Cerebellar nuclear complex (tissue), 1 donor: Measurements from ENCODE around the gene GNAQ.
"Not testable (repeated sequence)": the region's sequence is repeated elsewhere in the genome, so short reads cannot be mapped to it uniquely, and the experiment has no call there.

Experiments
- DNase-seq, 2 experiments: peaks; one replicate each; lab custom pipeline; 2025; lab: John Stamatoyannopoulos, UW

The GNAQ gene

GRCh38 chr9:77731008-77731698 lies 300.5 kb downstream of the GNAQ start:
- DNase-seq: no peak

GRCh38 chr9:77729177-77729576 lies 302.4 kb downstream of the GNAQ start:
- DNase-seq: no peak

GRCh38 chr9:77726814-77727213 lies 304.8 kb downstream of the GNAQ start:
- DNase-seq: no peak

- DNase-seq: no peak
These were observed 305.3 kb downstream of the GNAQ start for GRCh38 chr9:77726289-77726688.

DNA sequence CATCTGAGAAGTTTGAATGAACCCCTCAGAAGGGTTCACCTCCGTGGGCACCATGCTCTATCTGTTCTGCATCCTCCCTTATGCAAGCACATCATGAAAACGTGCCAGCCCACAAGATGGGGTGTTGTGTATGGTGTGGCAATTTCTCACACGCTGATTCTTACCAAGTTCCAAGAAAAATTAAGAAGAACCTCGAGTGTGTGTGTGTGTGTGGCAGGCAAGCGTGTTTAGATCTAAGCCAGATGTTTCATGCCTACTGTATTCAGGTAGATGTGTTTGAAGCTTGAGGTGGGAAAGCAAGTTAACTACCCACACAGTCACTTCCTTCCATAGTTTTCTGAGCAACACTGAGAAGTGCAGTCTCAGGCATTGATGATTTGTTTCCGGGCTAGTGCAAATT lies 305.8 kb downstream of the GNAQ start:
- no peak for DNase-seq

GRCh38 chr9:77725046-77725694 lies 306.4 kb downstream of the GNAQ start:
- DNase-seq: no peak

DNA sequence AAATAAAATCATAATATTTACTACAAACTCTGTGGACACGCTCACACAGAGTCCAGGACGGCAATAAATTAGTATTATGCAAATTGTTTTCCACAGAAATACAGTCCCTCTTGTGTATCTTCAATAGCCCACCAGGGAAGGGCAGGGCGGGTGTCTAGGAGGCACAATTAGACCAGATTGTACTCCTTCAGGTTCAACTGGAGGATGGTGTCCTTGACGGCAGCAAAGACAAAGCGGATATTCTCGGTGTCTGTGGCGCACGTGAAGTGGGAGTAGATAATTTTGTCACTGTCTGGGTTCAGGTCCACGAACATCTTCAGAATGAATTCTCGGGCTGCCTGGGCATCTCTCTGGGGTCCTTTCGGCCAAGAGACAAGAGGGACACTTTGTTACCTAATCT lies 310.5 kb downstream of the GNAQ start:
- not testable (repeated sequence) for DNase-seq

DNA sequence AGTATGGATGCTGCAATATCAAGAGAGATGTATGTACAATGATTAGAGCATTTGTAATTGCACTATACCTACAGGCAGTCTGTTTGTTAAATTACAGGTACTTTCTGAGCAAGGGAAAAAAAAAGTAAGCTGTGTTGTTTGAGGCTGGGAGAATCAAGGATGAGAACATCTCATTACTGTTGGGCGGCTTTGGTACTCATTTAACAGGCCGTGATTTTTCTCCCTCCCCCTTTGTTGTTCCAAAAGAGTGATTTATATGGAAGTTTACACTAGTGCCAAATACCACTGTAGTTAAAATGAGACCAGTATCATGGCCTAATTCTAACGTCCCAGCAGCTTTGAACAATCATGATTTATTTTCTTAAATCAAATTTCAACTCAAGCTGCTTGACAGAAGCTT lies 312.3 kb downstream of the GNAQ start:
- DNase-seq: no peak

GRCh38 chr9:77718298-77718640 lies 313.3 kb downstream of the GNAQ start:
- DNase-seq: not testable (repeated sequence)

GRCh38 chr9:77717608-77718297 lies 313.9 kb downstream of the GNAQ start:
- DNase-seq: not testable (repeated sequence)

DNA sequence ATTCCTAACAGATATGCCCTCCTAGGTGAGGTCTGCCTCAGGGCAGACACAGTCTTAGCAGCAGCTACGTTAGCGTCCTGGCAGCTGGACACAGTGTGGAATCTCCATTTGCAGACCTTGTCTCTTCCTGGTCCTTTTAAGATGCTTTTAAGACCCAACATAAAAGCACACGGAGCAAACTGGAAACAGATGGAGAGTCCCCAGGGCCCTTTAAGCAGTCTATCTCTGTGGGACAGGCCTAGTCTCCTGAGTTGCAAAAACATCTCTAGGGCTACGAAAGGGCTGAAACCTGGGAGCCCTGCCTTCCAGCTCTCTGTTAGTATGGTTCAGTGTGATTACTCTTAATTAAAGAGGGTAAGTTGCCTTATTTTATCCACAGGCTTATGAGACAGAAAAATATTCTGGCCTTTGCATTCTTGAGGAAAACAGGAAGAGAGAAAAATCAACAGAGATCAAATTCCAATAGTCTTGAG lies 317.5 kb downstream of the GNAQ start:
- no peak for DNase-seq

GRCh38 chr9:77712533-77713130 lies 319.0 kb downstream of the GNAQ start:
- no peak for DNase-seq

- DNase-seq: no peak
These were observed 320.5 kb downstream of the GNAQ start for GRCh38 chr9:77710965-77711648.

GRCh38 chr9:77710316-77710715 lies 321.3 kb downstream of the GNAQ start:
- no peak for DNase-seq

DNA sequence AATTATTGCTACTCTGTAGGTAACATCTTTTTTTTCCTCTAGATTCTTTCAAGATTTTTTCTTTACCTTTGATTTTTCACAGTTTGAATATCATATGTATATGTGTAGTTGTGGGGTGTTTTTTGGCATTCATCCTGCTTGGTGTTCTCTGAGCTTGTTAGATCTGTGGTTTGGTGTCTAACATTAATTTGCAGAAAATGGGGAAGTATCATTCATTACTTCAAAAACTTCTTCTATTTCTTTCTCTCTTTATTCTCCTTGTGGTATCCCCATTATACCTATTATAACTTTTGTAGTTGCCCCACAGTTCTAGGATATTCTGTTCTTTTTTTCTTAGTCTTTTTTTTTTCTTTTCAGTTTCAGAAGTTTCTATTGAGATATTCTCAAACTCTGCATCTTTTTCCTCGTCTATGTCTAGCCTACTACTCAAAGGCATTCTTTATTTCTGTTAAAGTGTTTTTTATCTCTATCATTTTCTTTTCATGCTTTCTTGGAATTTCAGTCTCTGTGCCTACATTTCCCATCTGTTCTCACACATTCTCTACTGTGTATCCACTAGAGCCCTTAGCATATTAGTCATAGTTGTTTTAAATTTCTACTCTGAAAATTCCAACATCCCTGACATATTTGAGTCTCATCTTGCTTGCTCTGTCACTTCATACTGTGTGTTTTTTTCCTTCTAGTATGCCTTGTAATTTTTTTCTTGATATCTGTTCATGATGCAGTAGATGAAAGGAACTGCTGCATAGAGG lies 323.4 kb downstream of the GNAQ start:
- no peak for DNase-seq

DNA sequence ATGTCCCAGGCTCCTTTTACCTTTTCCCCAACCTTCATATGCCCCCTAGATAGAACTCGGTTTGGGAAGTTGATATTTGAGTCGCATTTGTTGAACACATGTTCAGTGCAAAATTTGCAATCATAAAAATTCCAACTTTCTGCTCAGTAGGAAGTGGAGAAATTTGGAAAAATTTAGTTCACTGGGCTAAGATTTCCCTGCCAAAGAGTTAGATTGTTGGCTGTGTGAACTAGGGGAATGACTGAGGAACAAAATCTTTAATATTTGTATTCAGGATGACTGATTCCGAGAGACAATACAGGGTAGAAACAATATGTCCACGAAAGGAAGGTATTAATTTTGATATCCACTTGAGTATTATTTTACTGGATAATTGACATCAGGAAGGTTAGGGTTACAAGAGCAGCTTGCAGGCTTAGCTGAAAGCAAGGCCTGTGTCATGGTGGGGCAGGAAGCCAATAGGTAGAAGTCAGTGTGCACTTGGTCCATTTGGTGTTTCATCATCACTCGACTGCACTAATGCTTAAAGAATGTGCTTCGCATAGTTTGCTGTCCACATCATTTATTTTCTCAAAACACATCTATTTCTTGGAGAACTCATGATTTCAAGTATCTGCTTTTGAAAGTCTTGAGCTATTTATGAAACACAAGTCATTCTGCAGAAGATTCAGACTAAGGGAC lies 324.1 kb downstream of the GNAQ start:
- no peak for DNase-seq

GRCh38 chr9:77705636-77706035 lies 326.0 kb downstream of the GNAQ start:
- DNase-seq: no peak

DNA sequence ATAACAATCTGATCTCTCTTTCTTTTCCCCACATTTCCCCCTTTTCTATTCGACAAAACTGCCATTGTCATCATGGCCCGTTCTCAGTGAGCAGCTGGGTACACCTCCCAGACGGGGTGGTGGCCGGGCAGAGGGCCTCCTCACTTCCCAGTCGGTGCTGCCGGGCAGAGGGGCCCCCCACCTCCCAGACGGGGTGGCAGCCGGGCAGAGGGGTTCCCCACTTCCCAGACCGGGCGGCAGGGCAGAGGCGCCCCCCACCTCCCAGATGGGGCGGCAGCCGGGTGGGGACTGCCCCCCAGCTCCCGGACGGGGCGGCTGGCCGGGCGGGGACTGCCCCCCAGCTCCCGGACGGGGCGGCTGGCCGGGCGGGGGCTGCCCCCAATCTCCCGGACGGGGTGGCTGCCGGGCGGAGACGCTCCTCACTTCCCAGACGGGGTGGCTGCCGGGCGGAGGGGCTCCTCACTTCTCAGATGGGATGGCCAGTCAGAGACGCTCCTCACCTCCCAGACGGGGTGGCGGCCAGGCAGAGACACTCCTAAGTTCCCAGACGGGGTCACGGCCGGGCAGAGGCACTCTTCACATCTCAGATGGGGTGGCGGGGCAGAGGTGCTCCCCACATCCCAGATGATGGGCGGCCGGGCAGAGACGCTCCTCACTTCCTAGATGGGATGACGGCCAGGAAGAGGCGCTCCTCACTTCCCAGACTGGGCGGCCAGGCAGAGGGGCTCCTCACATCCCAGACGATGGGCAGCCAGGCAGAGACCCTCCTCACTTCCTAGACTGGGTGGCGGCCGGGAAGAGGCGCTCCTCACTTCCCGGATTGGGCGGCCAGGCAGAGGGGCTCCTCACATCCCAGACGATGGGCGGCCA lies 328.9 kb downstream of the GNAQ start:
- not testable (repeated sequence) for DNase-seq

GRCh38 chr9:77697238-77697984 lies 334.2 kb downstream of the GNAQ start:
- no peak for DNase-seq
